Measurements from ENCODE around the gene MEX3D.

DNA sequence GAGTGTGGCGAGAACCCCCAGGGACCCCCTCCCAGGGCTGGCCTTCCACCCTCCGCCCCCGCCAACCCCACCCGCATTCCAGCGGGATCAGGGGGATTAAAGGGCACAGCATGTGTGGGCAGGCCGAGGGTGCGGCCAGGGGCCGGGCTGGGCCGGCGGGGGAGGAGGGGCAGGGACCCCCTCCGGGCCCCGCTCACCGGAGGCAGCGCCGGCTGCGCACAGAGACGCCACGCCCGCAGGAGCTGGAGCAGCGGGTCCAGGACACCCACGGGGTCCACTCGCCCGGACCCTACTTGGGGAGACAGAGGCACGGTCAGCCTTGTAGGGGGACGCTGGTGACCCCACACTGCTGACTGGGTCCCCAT lies 57.7 kb downstream of the MEX3D start:
- no peak for TF ChIP-seq POLR2A (IDR thresholded peaks at IDR 0.05; ENCODE audit: low read depth, low read length)
- TF ChIP-seq CEBPB (IDR thresholded peaks at IDR 0.05; ENCODE audit: low read depth, low read length) = no peak
- TF ChIP-seq, protein P1, sequence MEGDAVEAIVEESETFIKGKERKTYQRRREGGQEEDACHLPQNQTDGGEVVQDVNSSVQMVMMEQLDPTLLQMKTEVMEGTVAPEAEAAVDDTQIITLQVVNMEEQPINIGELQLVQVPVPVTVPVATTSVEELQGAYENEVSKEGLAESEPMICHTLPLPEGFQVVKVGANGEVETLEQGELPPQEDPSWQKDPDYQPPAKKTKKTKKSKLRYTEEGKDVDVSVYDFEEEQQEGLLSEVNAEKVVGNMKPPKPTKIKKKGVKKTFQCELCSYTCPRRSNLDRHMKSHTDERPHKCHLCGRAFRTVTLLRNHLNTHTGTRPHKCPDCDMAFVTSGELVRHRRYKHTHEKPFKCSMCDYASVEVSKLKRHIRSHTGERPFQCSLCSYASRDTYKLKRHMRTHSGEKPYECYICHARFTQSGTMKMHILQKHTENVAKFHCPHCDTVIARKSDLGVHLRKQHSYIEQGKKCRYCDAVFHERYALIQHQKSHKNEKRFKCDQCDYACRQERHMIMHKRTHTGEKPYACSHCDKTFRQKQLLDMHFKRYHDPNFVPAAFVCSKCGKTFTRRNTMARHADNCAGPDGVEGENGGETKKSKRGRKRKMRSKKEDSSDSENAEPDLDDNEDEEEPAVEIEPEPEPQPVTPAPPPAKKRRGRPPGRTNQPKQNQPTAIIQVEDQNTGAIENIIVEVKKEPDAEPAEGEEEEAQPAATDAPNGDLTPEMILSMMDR (conservative IDR thresholded peaks at IDR 0.05; ENCODE audit: low read depth, low read length) = no peak
- no peak for TF ChIP-seq SMC3 (IDR thresholded peaks at IDR 0.05; ENCODE audit: low read depth, low read length)
- TF ChIP-seq, protein P2, sequence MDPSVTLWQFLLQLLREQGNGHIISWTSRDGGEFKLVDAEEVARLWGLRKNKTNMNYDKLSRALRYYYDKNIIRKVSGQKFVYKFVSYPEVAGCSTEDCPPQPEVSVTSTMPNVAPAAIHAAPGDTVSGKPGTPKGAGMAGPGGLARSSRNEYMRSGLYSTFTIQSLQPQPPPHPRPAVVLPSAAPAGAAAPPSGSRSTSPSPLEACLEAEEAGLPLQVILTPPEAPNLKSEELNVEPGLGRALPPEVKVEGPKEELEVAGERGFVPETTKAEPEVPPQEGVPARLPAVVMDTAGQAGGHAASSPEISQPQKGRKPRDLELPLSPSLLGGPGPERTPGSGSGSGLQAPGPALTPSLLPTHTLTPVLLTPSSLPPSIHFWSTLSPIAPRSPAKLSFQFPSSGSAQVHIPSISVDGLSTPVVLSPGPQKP (IDR thresholded peaks at IDR 0.05; ENCODE audit: borderline replicate concordance, low read depth, low read length) = no peak
- TF ChIP-seq RAD21 (IDR thresholded peaks at IDR 0.05; ENCODE audit: low read length) = no peak
- no peak for TF ChIP-seq MAFK (IDR thresholded peaks at IDR 0.05; ENCODE audit: low read depth, low read length)
- no peak for TF ChIP-seq MXI1 (IDR thresholded peaks at IDR 0.05; ENCODE audit: borderline replicate concordance, low read depth, low read length)
- no peak for TF ChIP-seq FOS (IDR thresholded peaks at IDR 0.05; ENCODE audit: low read depth, low read length)
- no peak for TF ChIP-seq BHLHE40 (IDR thresholded peaks at IDR 0.05; ENCODE audit: low read depth, low read length)
- TF ChIP-seq, protein P3, sequence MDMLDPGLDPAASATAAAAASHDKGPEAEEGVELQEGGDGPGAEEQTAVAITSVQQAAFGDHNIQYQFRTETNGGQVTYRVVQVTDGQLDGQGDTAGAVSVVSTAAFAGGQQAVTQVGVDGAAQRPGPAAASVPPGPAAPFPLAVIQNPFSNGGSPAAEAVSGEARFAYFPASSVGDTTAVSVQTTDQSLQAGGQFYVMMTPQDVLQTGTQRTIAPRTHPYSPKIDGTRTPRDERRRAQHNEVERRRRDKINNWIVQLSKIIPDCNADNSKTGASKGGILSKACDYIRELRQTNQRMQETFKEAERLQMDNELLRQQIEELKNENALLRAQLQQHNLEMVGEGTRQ (IDR thresholded peaks at IDR 0.05; ENCODE audit: low read depth, low read length) = no peak

All from IMR-90 (cell line).